ENCODE measurements around the gene ACVR1B. TPM values are rescaled to one million over a fixed set of nuclear protein-coding genes. Genes with fewer than 3 reads are reported as not detected.

The ACVR1B gene
- total and polyA plus RNA-seq, 4 donors = 16.1 to 50.5 (median 37.8) TPM

DNA sequence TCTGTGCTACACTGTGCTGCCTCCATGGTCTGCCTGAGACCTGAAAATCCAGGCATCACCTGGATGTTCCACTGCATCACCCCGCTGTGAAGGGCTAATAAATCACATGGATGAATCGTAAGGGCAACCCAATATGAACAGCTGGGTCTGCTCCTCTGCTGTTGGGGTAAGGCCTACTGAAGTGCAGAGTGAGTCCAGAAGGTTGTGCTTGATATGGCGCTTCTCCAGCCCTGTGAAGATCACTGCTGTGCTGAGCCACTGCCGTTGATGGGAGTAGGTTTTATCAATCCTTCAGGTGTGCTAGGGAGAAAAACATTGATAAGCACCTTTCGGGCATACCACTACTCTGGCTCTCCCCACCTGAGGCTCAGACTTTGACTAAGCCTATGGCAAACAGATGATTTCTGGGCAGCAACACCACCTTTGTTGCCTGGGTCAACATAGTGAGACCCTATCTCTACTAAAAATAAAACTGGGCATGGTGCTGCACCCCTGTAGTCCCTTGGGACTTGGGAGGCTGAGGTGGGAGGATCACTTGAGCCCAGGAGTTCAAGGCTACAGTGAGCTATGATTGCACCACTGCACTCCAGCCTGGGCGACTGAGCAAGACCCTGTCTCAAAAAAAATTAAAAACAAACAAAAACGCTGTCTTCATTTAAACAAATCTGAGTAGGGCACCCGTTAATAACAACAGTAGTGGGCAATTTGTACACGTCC, 42.5 kb upstream of the ACVR1B start:
- H3K27me3 ChIP-seq (ENCODE audit: control insufficient read depth, insufficient read depth, low read length) = peaks cover 18% of the 10 kb centered on the region
- H3K36me3 ChIP-seq (ENCODE audit: control insufficient read depth, insufficient read depth, low read length) = no peaks in the 10 kb centered on the region
- H3K27ac ChIP-seq (ENCODE audit: low read depth, low read length) = no peak overlapping the region
- 76% methylated on average over 6 of the region's 9 CpGs for WGBS (ENCODE audit: insufficient coverage)
- no peak overlapping the region for H3K4me3 ChIP-seq (ENCODE audit: low read depth, low read length)
- DNase-seq (ENCODE audit: low read depth in 4 of 6, low spot score in 6 of 6) = no peak
- H3K4me1 ChIP-seq (ENCODE audit: control insufficient read depth, insufficient read depth, low read length) = peaks cover 44% of the 10 kb centered on the region
- no peaks in the 10 kb centered on the region for H3K9me3 ChIP-seq (ENCODE audit: control insufficient read depth, insufficient read depth, low read length)

DNA sequence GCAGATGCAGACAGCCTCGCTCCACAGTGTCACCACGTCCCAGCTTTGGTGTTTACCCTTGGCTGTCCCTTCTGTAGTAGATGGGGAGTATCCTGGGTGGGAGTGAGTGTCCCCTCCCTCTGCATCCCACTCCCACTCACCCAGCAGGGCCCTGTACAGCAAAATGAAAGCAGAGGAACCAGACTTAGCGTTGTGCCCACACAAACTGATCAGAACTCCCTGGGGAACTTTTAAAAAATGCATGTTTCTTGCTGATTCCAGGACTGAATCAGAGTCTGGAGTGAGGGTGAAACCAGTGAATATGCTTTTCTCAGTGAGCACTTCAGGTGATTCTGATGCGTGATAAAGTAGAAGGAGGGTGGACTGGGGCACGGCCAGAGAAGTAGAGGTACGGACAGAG, 41.3 kb upstream of the ACVR1B start:
- WGBS (ENCODE audit: insufficient coverage) = 83% methylated on average over 4 of the region's 6 CpGs
- DNase-seq (ENCODE audit: low read depth in 4 of 6, low spot score in 6 of 6) = no peak
- Histone ChIP-seq H3K4me3 (ENCODE audit: low read depth, low read length) (no peak overlapping the region), H3K27ac (ENCODE audit: low read depth, low read length) (no peak overlapping the region), H3K9me3 (ENCODE audit: control insufficient read depth, insufficient read depth, low read length) (no peaks in the 10 kb centered on the region), H3K4me1 (ENCODE audit: control insufficient read depth, insufficient read depth, low read length) (peaks cover 42% of the 10 kb centered on the region), H3K36me3 (ENCODE audit: control insufficient read depth, insufficient read depth, low read length) (peaks cover 2% of the 10 kb centered on the region), H3K27me3 (ENCODE audit: control insufficient read depth, insufficient read depth, low read length) (peaks cover 18% of the 10 kb centered on the region)

DNA sequence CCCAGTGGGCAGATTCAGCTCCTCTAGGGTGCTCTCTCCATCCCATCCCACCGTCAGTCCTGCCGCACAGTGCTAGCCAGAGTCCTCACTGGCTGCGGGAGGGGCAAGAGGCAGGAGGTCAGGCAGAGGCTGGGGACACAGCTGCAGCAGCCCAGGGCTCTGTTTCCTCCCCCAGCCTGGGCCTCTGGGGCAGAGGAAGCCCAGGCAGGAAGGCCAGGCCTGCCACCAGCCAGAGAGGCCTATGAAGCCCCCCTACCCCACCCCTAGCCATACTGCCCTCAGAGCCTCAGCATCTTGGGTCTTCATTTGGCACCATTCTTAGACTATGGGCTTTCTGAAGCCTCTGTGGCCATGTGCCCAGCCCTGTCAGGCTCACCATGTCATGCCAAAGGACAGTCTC, 40.8 kb upstream of the ACVR1B start:
- Histone ChIP-seq H3K27me3 (ENCODE audit: control insufficient read depth, insufficient read depth, low read length) (peaks cover 18% of the 10 kb centered on the region), H3K4me1 (ENCODE audit: control insufficient read depth, insufficient read depth, low read length) (peaks cover 41% of the 10 kb centered on the region), H3K4me3 (ENCODE audit: low read depth, low read length) (no peak overlapping the region), H3K27ac (ENCODE audit: low read depth, low read length) (no peak overlapping the region), H3K36me3 (ENCODE audit: control insufficient read depth, insufficient read depth, low read length) (peaks cover 5% of the 10 kb centered on the region), H3K9me3 (ENCODE audit: control insufficient read depth, insufficient read depth, low read length) (no peaks in the 10 kb centered on the region)
- DNase-seq (ENCODE audit: low read depth in 4 of 6, low spot score in 6 of 6) = no peak
- WGBS (ENCODE audit: insufficient coverage) = 67% methylated on average over 1 of the region's 3 CpGs

GRCh38 chr12:51911307-51911706, 40.2 kb upstream of the ACVR1B start:
- Histone ChIP-seq H3K27me3 (ENCODE audit: control insufficient read depth, insufficient read depth, low read length) (peaks cover 15% of the 10 kb centered on the region), H3K36me3 (ENCODE audit: control insufficient read depth, insufficient read depth, low read length) (peaks cover 10% of the 10 kb centered on the region), H3K27ac (ENCODE audit: low read depth, low read length) (peak overlapping the region; percentile 47), H3K9me3 (ENCODE audit: control insufficient read depth, insufficient read depth, low read length) (no peaks in the 10 kb centered on the region), H3K4me3 (ENCODE audit: low read depth, low read length) (no peak overlapping the region), H3K4me1 (ENCODE audit: control insufficient read depth, insufficient read depth, low read length) (peaks cover 40% of the 10 kb centered on the region)
- no peak for DNase-seq (ENCODE audit: low read depth in 4 of 6, low spot score in 6 of 6)
- 79% methylated on average over 6 of the region's 6 CpGs for WGBS (ENCODE audit: insufficient coverage)

- peaks cover 10% of the 10 kb centered on the region for H3K36me3 ChIP-seq (ENCODE audit: control insufficient read depth, insufficient read depth, low read length)
- 64% methylated on average over 5 of the region's 8 CpGs for WGBS (ENCODE audit: insufficient coverage)
- no peak overlapping the region for H3K4me3 ChIP-seq (ENCODE audit: low read depth, low read length)
- H3K9me3 ChIP-seq (ENCODE audit: control insufficient read depth, insufficient read depth, low read length) = no peaks in the 10 kb centered on the region
- peaks cover 8% of the 10 kb centered on the region for H3K27me3 ChIP-seq (ENCODE audit: control insufficient read depth, insufficient read depth, low read length)
- peak in 1 of 6 donors; percentile 35 for DNase-seq (ENCODE audit: low read depth in 4 of 6, low spot score in 6 of 6)
- H3K4me1 ChIP-seq (ENCODE audit: control insufficient read depth, insufficient read depth, low read length) = peaks cover 33% of the 10 kb centered on the region
- H3K27ac ChIP-seq (ENCODE audit: low read depth, low read length) = peak overlapping the region; percentile 16
These were observed 39.4 kb upstream of the ACVR1B start for GRCh38 chr12:51911788-51912711.

DNA sequence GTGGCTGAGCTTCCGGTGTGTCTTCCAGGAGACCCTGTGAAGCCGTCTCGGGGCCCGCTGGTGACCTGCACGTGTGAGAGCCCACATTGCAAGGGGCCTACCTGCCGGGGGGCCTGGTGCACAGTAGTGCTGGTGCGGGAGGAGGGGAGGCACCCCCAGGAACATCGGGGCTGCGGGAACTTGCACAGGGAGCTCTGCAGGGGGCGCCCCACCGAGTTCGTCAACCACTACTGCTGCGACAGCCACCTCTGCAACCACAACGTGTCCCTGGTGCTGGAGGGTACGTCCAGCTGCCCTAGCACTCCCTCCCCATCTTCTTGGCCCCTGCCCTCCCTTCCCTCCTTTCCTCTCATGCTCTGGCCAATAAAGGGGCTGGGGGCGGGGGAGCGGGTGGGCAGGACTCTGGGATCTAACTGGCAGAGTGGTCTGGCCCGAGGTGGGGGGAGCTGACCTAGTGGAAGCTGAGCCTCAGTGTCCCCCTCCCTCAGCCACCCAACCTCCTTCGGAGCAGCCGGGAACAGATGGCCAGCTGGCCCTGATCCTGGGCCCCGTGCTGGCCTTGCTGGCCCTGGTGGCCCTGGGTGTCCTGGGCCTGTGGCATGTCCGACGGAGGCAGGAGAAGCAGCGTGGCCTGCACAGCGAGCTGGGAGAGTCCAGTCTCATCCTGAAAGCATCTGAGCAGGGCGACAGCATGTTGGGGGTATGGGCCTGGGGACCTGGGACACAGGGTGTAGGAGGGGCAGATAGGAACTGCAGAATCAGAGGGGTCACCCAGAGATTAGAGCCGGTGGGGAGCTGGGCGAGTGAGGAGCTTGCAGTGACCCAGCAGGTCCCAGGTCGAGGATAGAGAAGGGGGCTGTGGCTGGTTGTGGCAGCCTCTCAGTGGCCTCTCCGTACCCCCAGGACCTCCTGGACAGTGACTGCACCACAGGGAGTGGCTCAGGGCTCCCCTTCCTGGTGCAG, 38.1 kb upstream of the ACVR1B start:
- H3K27ac ChIP-seq (ENCODE audit: low read depth, low read length) = no peak overlapping the region
- no peaks in the 10 kb centered on the region for H3K9me3 ChIP-seq (ENCODE audit: control insufficient read depth, insufficient read depth, low read length)
- H3K27me3 ChIP-seq (ENCODE audit: control insufficient read depth, insufficient read depth, low read length) = no peaks in the 10 kb centered on the region
- whole genome bisulfite sequencing (ENCODE audit: insufficient coverage) = 76% methylated on average over 28 of the region's 30 CpGs
- peaks cover 10% of the 10 kb centered on the region for H3K36me3 ChIP-seq (ENCODE audit: control insufficient read depth, insufficient read depth, low read length)
- peaks cover 32% of the 10 kb centered on the region for H3K4me1 ChIP-seq (ENCODE audit: control insufficient read depth, insufficient read depth, low read length)
- no peak overlapping the region for H3K4me3 ChIP-seq (ENCODE audit: low read depth, low read length)
- DNase-seq (ENCODE audit: low read depth in 4 of 6, low spot score in 6 of 6) = no peak

DNA sequence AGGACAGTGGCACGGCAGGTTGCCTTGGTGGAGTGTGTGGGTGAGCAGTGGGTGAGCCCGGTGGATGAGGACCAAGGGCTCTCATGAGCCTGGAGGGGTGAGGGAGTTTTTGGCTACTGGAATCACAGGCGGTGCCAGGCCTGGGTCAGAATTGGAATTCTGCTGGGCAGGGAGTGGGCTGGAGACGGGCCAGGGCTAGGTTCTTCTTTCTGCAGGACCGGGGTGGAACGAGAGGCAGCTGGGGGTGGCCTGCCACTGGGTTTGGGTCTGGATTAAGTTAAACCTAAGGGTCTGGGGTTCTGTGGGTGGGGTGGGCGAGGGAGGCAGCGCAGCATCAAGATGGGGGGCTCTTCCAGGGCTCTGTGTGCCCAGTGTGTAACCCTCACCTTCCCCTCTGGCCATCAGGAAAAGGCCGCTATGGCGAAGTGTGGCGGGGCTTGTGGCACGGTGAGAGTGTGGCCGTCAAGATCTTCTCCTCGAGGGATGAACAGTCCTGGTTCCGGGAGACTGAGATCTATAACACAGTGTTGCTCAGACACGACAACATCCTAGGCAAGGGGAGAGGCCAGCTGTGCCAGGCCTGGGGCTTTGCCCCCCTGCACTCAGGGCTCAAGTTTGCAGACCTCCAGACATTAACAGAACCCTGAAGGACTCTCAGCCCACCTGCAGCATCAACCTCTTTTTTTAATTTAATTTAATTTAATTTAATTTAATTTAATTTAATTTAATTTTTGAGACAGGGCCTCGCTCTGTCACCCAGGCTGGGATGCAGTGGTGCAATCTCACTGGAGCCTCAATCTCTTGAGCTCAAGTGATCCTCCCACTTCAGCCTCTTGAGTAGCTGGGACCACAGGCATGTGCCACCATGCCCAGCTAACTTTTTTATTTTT, 37.2 kb upstream of the ACVR1B start:
- no peak for DNase-seq (ENCODE audit: low read depth in 4 of 6, low spot score in 6 of 6)
- WGBS (ENCODE audit: insufficient coverage) = 90% methylated on average over 15 of the region's 17 CpGs
- Histone ChIP-seq H3K4me1 (ENCODE audit: control insufficient read depth, insufficient read depth, low read length) (peaks cover 32% of the 10 kb centered on the region), H3K27me3 (ENCODE audit: control insufficient read depth, insufficient read depth, low read length) (no peaks in the 10 kb centered on the region), H3K36me3 (ENCODE audit: control insufficient read depth, insufficient read depth, low read length) (peaks cover 10% of the 10 kb centered on the region), H3K9me3 (ENCODE audit: control insufficient read depth, insufficient read depth, low read length) (no peaks in the 10 kb centered on the region), H3K4me3 (ENCODE audit: low read depth, low read length) (no peak overlapping the region), H3K27ac (ENCODE audit: low read depth, low read length) (no peak overlapping the region)

DNA sequence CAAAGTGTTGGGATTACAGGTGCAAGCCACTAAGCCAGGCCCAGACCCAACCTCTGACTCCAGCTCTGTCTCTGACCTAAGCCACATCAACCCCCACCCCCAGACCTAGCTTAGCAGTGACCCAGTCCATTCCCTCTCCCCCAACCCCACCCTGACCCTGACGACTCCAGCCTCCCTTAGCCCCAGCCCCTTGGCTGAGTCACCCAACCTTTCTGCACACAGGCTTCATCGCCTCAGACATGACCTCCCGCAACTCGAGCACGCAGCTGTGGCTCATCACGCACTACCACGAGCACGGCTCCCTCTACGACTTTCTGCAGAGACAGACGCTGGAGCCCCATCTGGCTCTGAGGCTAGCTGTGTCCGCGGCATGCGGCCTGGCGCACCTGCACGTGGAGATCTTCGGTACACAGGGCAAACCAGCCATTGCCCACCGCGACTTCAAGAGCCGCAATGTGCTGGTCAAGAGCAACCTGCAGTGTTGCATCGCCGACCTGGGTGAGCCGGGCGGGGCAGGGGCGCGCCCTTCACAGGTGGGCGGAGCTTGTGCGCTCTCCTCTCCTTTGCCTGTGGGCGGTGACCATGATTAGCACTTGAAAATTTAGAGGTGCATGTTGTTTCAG, 36.4 kb upstream of the ACVR1B start:
- peaks cover 10% of the 10 kb centered on the region for H3K36me3 ChIP-seq (ENCODE audit: control insufficient read depth, insufficient read depth, low read length)
- WGBS (ENCODE audit: insufficient coverage) = 70% methylated on average over 20 of the region's 28 CpGs
- H3K4me1 ChIP-seq (ENCODE audit: control insufficient read depth, insufficient read depth, low read length) = peaks cover 31% of the 10 kb centered on the region
- no peak for DNase-seq (ENCODE audit: low read depth in 4 of 6, low spot score in 6 of 6)
- no peaks in the 10 kb centered on the region for H3K27me3 ChIP-seq (ENCODE audit: control insufficient read depth, insufficient read depth, low read length)
- no peaks in the 10 kb centered on the region for H3K9me3 ChIP-seq (ENCODE audit: control insufficient read depth, insufficient read depth, low read length)
- H3K27ac ChIP-seq (ENCODE audit: low read depth, low read length) = no peak overlapping the region
- H3K4me3 ChIP-seq (ENCODE audit: low read depth, low read length) = no peak overlapping the region
